MCF 10A (cell line): ENCODE results near the gene MUS81. TPM values are rescaled to one million over a fixed set of nuclear protein-coding genes. Genes with fewer than 3 reads are reported as not detected.

ENCODE experiments used
- BruUV-seq: library from RNA; stranded (reverse); fragments of 400-500 nt; replicated peaks from 2 replicates; lab custom pipeline; 2021; lab: Mats Ljungman, UMichigan
- CTCF ChIA-PET: fragments of 300-600 bp; sonication (Branson Sonifier 250); formaldehyde crosslinking; extraction: SDS; loops from one replicate; lab custom pipeline; 2021; ENCODE audit warnings: antibody characterized with exemption, inconsistent platforms; lab: Yijun Ruan, JAX
- POLR2A ChIA-PET: fragments of 300-600, 350-650 bp; sonication (Branson Sonifier 250); formaldehyde crosslinking; extraction: SDS; loops from one replicate; lab custom pipeline; 2020; ENCODE audit warnings: antibody characterized with exemption, inconsistent platforms; lab: Yijun Ruan, JAX
- DNase-seq: peaks from one replicate; pipeline ENCODE4 v3.0.0-alpha.2; 2018; ENCODE audit not compliant: unreplicated experiment
- H3K27ac Mint-ChIP-seq: one replicate; pipeline ENCODE4 v1.8.0; 2022; ENCODE audit warnings: mild to moderate bottlenecking, low read depth, mixed read lengths; ENCODE audit not compliant: unreplicated experiment
- H3K27me3 Mint-ChIP-seq: one replicate; pipeline ENCODE4 v1.8.0; 2022; ENCODE audit warnings: mixed read lengths; ENCODE audit not compliant: insufficient read depth, unreplicated experiment
- H3K36me3 Mint-ChIP-seq: one replicate; pipeline ENCODE4 v1.8.0; 2022; ENCODE audit warnings: mild to moderate bottlenecking, moderate library complexity, mixed read lengths; ENCODE audit not compliant: insufficient read depth, unreplicated experiment
- H3K4me1 Mint-ChIP-seq: one replicate; pipeline ENCODE4 v1.8.0; 2022; ENCODE audit warnings: mixed read lengths; ENCODE audit not compliant: insufficient read depth, unreplicated experiment
- H3K4me3 Mint-ChIP-seq: one replicate; pipeline ENCODE4 v1.8.0; 2022; ENCODE audit warnings: mild to moderate bottlenecking, moderate library complexity, mixed read lengths; ENCODE audit not compliant: unreplicated experiment
- H3K9me3 Mint-ChIP-seq: one replicate; pipeline ENCODE4 v1.8.0; 2022; ENCODE audit warnings: mixed read lengths; ENCODE audit not compliant: unreplicated experiment
- CTCF ChIP-seq: fragments of 200-600 bp; IDR thresholded peaks from one replicate; pipeline ENCODE4 v1.8.0; 2022; ENCODE audit warnings: antibody characterized with exemption, mild to moderate bottlenecking; ENCODE audit not compliant: unreplicated experiment
- intact Hi-C: fragments of 100-400 bp; cut with micrococcal nuclease; formaldehyde crosslinking; loops from 2 replicates; pipeline ENCODE4 v1.14.1; 2022
- total RNA-seq: library from RNA; stranded (reverse); gene quantifications from 2 replicates; pipeline ENCODE4 v1.2.3, GENCODE V29; 2022

MUS81 gene
- total RNA-seq, 1 experiment from 2014 or later, result 77.6 TPM

GRCh38 chr11:65834202-65834601 lies 26.0 kb upstream of the MUS81 start:
- H3K27ac Mint-ChIP-seq, result no peak overlapping the region
- peaks cover 6% of the 10 kb centered on the region for H3K9me3 Mint-ChIP-seq
- ChIA-PET CTCF (no interaction called here), POLR2A (no interaction called here)
- H3K4me3 Mint-ChIP-seq, result no peak overlapping the region
- no peaks in the 10 kb centered on the region for H3K36me3 Mint-ChIP-seq
- peaks cover 33% of the 10 kb centered on the region for H3K27me3 Mint-ChIP-seq
- DNase-seq, result no peak
- H3K4me1 Mint-ChIP-seq, result no peaks in the 10 kb centered on the region
- TF ChIP-seq CTCF, result no peak
- intact Hi-C loops, result no loop called here
- BruUV-seq, result no TSS peak

- no peaks in the 10 kb centered on the region for H3K4me1 Mint-ChIP-seq
- DNase-seq, result no peak
- TF ChIP-seq CTCF, result no peak
- POLR2A ChIA-PET, result interaction anchor here (0.6 to 1.9 kb wide), 4 partner anchors 8 to 356 kb away, joined by 3 to 8 read pairs (median 3); partner anchors contain the start of gene CFL1
- no peaks in the 10 kb centered on the region for H3K27me3 Mint-ChIP-seq
- intact Hi-C loops, result no loop called here
- no peaks in the 10 kb centered on the region for H3K36me3 Mint-ChIP-seq
- H3K9me3 Mint-ChIP-seq, result no peaks in the 10 kb centered on the region
- CTCF ChIA-PET, result interaction anchor here (0.9 to 2.3 kb wide), 3 partner anchors 10 to 146 kb away, joined by 3 to 7 read pairs (median 4); no protein-coding TSS in a partner anchor
- BruUV-seq, result no TSS peak
- H3K4me3 Mint-ChIP-seq, result no peak overlapping the region
- H3K27ac Mint-ChIP-seq, result no peak overlapping the region
Observed at GRCh38 chr11:65842144-65842543, 18.1 kb upstream of the MUS81 start.

GRCh38 chr11:65843811-65844210 lies 16.4 kb upstream of the MUS81 start:
- TF ChIP-seq CTCF, result no peak
- H3K27ac Mint-ChIP-seq, result no peak overlapping the region
- no peaks in the 10 kb centered on the region for H3K27me3 Mint-ChIP-seq
- H3K4me1 Mint-ChIP-seq, result no peaks in the 10 kb centered on the region
- POLR2A ChIA-PET, result interaction anchor here (1.1 to 1.9 kb wide), 2 partner anchors 15 to 131 kb away, joined by 3 to 8 read pairs; partner anchors contain the start of genes CFL1 and KAT5
- no TSS peak for BruUV-seq
- H3K4me3 Mint-ChIP-seq, result no peak overlapping the region
- CTCF ChIA-PET, result interaction anchor here (1.0 to 2.3 kb wide), 3 partner anchors 14 to 132 kb away, joined by 4 to 7 read pairs (median 4); no protein-coding TSS in a partner anchor
- intact Hi-C loops, result no loop called here
- no peak for DNase-seq
- no peaks in the 10 kb centered on the region for H3K9me3 Mint-ChIP-seq
- H3K36me3 Mint-ChIP-seq, result no peaks in the 10 kb centered on the region

GRCh38 chr11:65844231-65844872 lies 15.9 kb upstream of the MUS81 start:
- no TSS peak for BruUV-seq
- H3K27me3 Mint-ChIP-seq, result no peaks in the 10 kb centered on the region
- H3K4me3 Mint-ChIP-seq, result no peak overlapping the region
- H3K27ac Mint-ChIP-seq, result no peak overlapping the region
- DNase-seq, result no peak
- ChIA-PET CTCF (interaction anchor here (0.9 to 2.2 kb wide), 3 partner anchors 15 to 133 kb away, joined by 3 to 4 read pairs (median 4); no protein-coding TSS in a partner anchor), POLR2A (interaction anchor here (1.1 kb wide), 1 partner anchor 132 kb away, joined by 3 read pairs; the partner anchor contains the start of gene KAT5)
- intact Hi-C loops, result no loop called here
- no peak for TF ChIP-seq CTCF
- H3K9me3 Mint-ChIP-seq, result no peaks in the 10 kb centered on the region
- H3K36me3 Mint-ChIP-seq, result no peaks in the 10 kb centered on the region
- H3K4me1 Mint-ChIP-seq, result no peaks in the 10 kb centered on the region
